CD14-positive monocyte (primary cell): ENCODE data around the gene STARD13. TPM values are rescaled to one million over a fixed set of nuclear protein-coding genes. Genes with fewer than 3 reads are reported as not detected.

ENCODE experiments used
- DNase-seq, 3 donors: peaks; one replicate each; pipeline ENCODE4 v3.0.0-alpha.2; 2011 to 2022
- H2AFZ ChIP-seq: 2 replicates; pipeline ENCODE4 v1.6.0; 2012; ENCODE audit warnings: mild to moderate bottlenecking, low read depth, low read length, inconsistent platforms; ENCODE audit not compliant: insufficient read depth, poor library complexity, severe bottlenecking
- H3K27ac ChIP-seq, 2 donors: 1 replicate in 1 of 2; 2 replicates in 1 of 2; pipeline ENCODE4 v1.5.1; 2012 to 2013; ENCODE audit warnings: low read length in 2 of 2, control low read depth in 1 of 2, inconsistent platforms in 1 of 2, low read depth in 1 of 2, mild to moderate bottlenecking in 1 of 2
- H3K27me3 ChIP-seq, 2 donors: one replicate each; pipeline versions ENCODE4 v1.6.0 to v1.6.1; 2011 to 2013; ENCODE audit warnings: low read length in 2 of 2; ENCODE audit not compliant: control insufficient read depth in 2 of 2, insufficient read depth in 2 of 2
- H3K36me3 ChIP-seq, 2 donors: replicated peaks in 1 of 2; 1 replicate in 1 of 2; 2 replicates in 1 of 2; pipeline versions ENCODE4 v1.5.1 to v1.6.1; 2012 to 2013; ENCODE audit warnings: low read length in 2 of 2, control low read depth in 1 of 2, inconsistent platforms in 1 of 2, mild to moderate bottlenecking in 1 of 2; ENCODE audit not compliant: insufficient read depth in 2 of 2, control insufficient read depth in 1 of 2
- H3K4me1 ChIP-seq, 2 donors: 1 replicate in 1 of 2; 2 replicates in 1 of 2; pipeline versions ENCODE4 v1.5.1 to v1.6.1; 2012 to 2013; ENCODE audit warnings: low read length in 2 of 2, control low read depth in 1 of 2, inconsistent platforms in 1 of 2, mild to moderate bottlenecking in 1 of 2, moderate library complexity in 1 of 2; ENCODE audit not compliant: insufficient read depth in 2 of 2, control insufficient read depth in 1 of 2
- H3K4me2 ChIP-seq: replicated peaks from 2 replicates; pipeline ENCODE3; 2012; ENCODE audit warnings: low read length, moderate library complexity, mild to moderate bottlenecking; ENCODE audit not compliant: poor library complexity, severe bottlenecking; ENCODE audit errors: extremely low read depth
- H3K4me3 ChIP-seq, 3 experiments: fragments of 200-600 bp in 1 of 3; sonication (generic) in 1 of 3; replicated peaks in 1 of 3; 1 replicate in 2 of 3; 2 replicates in 1 of 3; pipeline ENCODE4 v1.5.1; 2011 to 2013; ENCODE audit warnings: low read length in 3 of 3, mild to moderate bottlenecking in 3 of 3, control low read depth in 2 of 3, low read depth in 2 of 3, inconsistent platforms in 1 of 3, moderate library complexity in 1 of 3
- H3K79me2 ChIP-seq: 2 replicates; pipeline ENCODE4 v1.6.0; 2012; ENCODE audit warnings: mild to moderate bottlenecking, control low read depth, inconsistent platforms, low read length, moderate library complexity; ENCODE audit not compliant: insufficient read depth
- H3K9ac ChIP-seq: 2 replicates; pipeline ENCODE4 v1.6.0; 2017; ENCODE audit warnings: low read length, mild to moderate bottlenecking; ENCODE audit not compliant: insufficient read depth, poor library complexity, severe bottlenecking
- H3K9me3 ChIP-seq, 2 donors: replicated peaks in 1 of 2; 1 replicate in 1 of 2; 2 replicates in 1 of 2; pipeline versions ENCODE4 v1.5.1 to v1.6.1; 2012 to 2013; ENCODE audit warnings: low read length in 2 of 2, control low read depth in 1 of 2; ENCODE audit not compliant: control insufficient read depth in 1 of 2, insufficient read depth in 1 of 2
- H4K20me1 ChIP-seq: 2 replicates; pipeline ENCODE4 v1.6.0; 2012; ENCODE audit warnings: mild to moderate bottlenecking, low read length, control low read depth, moderate library complexity; ENCODE audit not compliant: insufficient read depth
- H3K27ac Mint-ChIP-seq, 7 donors: one replicate each; pipeline ENCODE4 v1.8.0; 2020; ENCODE audit warnings: mild to moderate bottlenecking in 7 of 7, mixed read lengths in 7 of 7, moderate library complexity in 6 of 7, inconsistent platforms in 2 of 7
- H3K27me3 Mint-ChIP-seq, 3 donors: one replicate each; pipeline ENCODE4 v1.8.0; 2021 to 2022; ENCODE audit warnings: low read depth in 3 of 3, mild to moderate bottlenecking in 3 of 3, mixed read lengths in 3 of 3, moderate library complexity in 3 of 3, inconsistent platforms in 1 of 3
- H3K36me3 Mint-ChIP-seq, 2 donors: one replicate each; pipeline ENCODE4 v1.8.0; 2020; ENCODE audit warnings: mixed read lengths in 2 of 2, inconsistent platforms in 1 of 2, mild to moderate bottlenecking in 1 of 2
- H3K4me1 Mint-ChIP-seq: one replicate; pipeline ENCODE4 v1.8.0; 2020; ENCODE audit warnings: mild to moderate bottlenecking, mixed read lengths
- H3K4me3 Mint-ChIP-seq, 2 donors: one replicate each; pipeline ENCODE4 v1.8.0; 2020; ENCODE audit warnings: mild to moderate bottlenecking in 2 of 2, mixed read lengths in 2 of 2, moderate library complexity in 1 of 2
- H3K9me3 Mint-ChIP-seq, 7 donors: one replicate each; pipeline ENCODE4 v1.8.0; 2020 to 2022; ENCODE audit warnings: mixed read lengths in 7 of 7, mild to moderate bottlenecking in 6 of 7, moderate library complexity in 6 of 7, inconsistent platforms in 2 of 7
- WGBS: methylation state at CpG from one replicate; pipeline ENCODE4 v1.1.5; 2013; ENCODE audit warnings: missing lambda C conversion rate; ENCODE audit not compliant: insufficient coverage; 5-methylcytosine and 5-hydroxymethylcytosine counted together
- intact Hi-C, 2 donors: fragments of 100-400 bp; cut with micrococcal nuclease; formaldehyde crosslinking; loops; one replicate each; pipeline versions ENCODE4 v1.15.0 to v1.15.1; 2023
- polyA plus RNA-seq, 3 donors: library from polyadenylated mRNA; depleted of rRNA in 1 of 3; unstranded in 2 of 3; stranded (reverse) in 1 of 3; fragments of 300-500 nt in 2 of 3; fragments of >200 nt in 1 of 3; fragmentation: Illumina TruSeq in 2 of 3; gene quantifications; 1 replicate in 2 of 3; 2 replicates in 1 of 3; pipeline ENCODE4 v1.2.3, GENCODE V29; 2012 to 2021
- TF ChIP-seq, protein P1 (sequence below): fragments of 200-600 bp; IDR thresholded peaks from one replicate; pipeline ENCODE4 v1.8.0; 2022; ENCODE audit warnings: antibody characterized with exemption, mild to moderate bottlenecking

STARD13 gene
- polyA plus RNA-seq, 3 donors = 0.37 to 0.69 (median 0.60) TPM

DNA sequence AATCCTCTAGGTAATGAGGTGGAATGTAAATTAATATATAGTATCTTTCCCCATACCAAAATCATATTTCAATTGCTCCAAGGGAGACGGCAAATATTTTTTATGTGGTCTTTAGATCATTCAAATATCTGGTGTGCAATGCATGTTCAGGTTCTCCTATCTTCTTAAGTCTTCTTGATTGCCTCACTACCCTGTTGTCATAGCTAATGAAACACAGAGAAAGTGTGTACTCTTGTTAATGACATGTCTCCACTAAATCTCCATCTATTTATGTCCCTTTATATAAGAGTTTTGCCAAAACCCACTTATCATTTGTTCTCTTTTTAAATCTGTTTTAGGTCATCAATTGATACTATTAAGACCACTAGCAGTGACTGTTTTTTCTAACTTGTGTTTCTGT, 6.6 kb downstream of the STARD13 start:
- Mint-ChIP-seq H3K36me3 (no peaks in the 10 kb centered on the region), H3K9me3 (no peaks in the 10 kb centered on the region), H3K4me3 (no peak overlapping the region), H3K27ac (no peak overlapping the region), H3K4me1 (peaks cover 12% of the 10 kb centered on the region), H3K27me3 (no peaks in the 10 kb centered on the region)
- Histone ChIP-seq H3K36me3 (no peaks in the 10 kb centered on the region), H3K9me3 (no peaks in the 10 kb centered on the region), H4K20me1 (no peaks in the 10 kb centered on the region), H3K79me2 (no peaks in the 10 kb centered on the region), H3K9ac (no peak overlapping the region), H3K27ac (no peak overlapping the region), H3K4me1 (peaks cover 0 to 9% of the 10 kb centered on the region in 2 donors), H2AFZ (no peak overlapping the region), H3K27me3 (no peaks in the 10 kb centered on the region), H3K4me3 (no peak overlapping the region), H3K4me2 (no peak overlapping the region)
- DNase-seq = no peak
- intact Hi-C loops = no loop called here
- TF ChIP-seq, protein P1, sequence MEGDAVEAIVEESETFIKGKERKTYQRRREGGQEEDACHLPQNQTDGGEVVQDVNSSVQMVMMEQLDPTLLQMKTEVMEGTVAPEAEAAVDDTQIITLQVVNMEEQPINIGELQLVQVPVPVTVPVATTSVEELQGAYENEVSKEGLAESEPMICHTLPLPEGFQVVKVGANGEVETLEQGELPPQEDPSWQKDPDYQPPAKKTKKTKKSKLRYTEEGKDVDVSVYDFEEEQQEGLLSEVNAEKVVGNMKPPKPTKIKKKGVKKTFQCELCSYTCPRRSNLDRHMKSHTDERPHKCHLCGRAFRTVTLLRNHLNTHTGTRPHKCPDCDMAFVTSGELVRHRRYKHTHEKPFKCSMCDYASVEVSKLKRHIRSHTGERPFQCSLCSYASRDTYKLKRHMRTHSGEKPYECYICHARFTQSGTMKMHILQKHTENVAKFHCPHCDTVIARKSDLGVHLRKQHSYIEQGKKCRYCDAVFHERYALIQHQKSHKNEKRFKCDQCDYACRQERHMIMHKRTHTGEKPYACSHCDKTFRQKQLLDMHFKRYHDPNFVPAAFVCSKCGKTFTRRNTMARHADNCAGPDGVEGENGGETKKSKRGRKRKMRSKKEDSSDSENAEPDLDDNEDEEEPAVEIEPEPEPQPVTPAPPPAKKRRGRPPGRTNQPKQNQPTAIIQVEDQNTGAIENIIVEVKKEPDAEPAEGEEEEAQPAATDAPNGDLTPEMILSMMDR = no peak
- WGBS = no CpG with 5 or more reads among the region's 1 CpG

DNA sequence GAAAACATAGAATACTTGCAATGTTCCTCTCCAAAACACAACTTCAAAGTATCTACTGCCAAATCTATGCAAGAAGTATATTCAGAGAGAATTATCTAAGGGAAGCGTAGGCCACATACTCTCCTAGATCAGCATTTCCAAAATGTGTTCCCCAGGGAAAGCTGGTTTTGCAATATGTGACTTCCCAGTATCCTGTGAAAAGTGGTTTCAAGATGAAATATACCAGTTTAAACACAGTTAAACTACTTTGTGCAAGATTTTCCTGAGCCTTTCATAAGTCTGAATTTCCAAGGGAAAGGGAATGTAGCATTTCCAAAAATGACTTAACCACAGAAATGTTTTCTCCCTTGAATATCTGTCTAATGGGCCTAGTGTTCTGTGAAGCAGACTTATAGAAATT, 7.6 kb downstream of the STARD13 start:
- Histone ChIP-seq H3K27ac (no peak overlapping the region), H3K27me3 (no peaks in the 10 kb centered on the region), H3K9ac (no peak overlapping the region), H4K20me1 (no peaks in the 10 kb centered on the region), H3K4me3 (no peak overlapping the region), H3K9me3 (no peaks in the 10 kb centered on the region), H3K4me1 (peaks cover 0 to 9% of the 10 kb centered on the region in 2 donors), H2AFZ (no peak overlapping the region), H3K36me3 (no peaks in the 10 kb centered on the region), H3K4me2 (no peak overlapping the region), H3K79me2 (no peaks in the 10 kb centered on the region)
- Mint-ChIP-seq H3K36me3 (no peaks in the 10 kb centered on the region), H3K27ac (no peak overlapping the region), H3K27me3 (no peaks in the 10 kb centered on the region), H3K4me3 (no peak overlapping the region), H3K9me3 (no peaks in the 10 kb centered on the region), H3K4me1 (peaks cover 11% of the 10 kb centered on the region)
- intact Hi-C loops = no loop called here
- TF ChIP-seq, protein P1 = no peak
- WGBS = no CpG with 5 or more reads among the region's 1 CpG
- DNase-seq = no peak
